Neural progenitor cell (in vitro differentiated cells): Measurements from ENCODE around the gene MEF2D. TPM values are rescaled to one million over a fixed set of nuclear protein-coding genes. Genes with fewer than 3 reads are reported as not detected.
A peak's percentile ranks its signal among the peaks of the same experiment; 100 is the strongest.

ENCODE experiments used
- DNase-seq: peaks from one replicate; pipeline ENCODE4 v3.0.0-alpha.2; 2016; ENCODE audit warnings: low spot score
- H2AFZ ChIP-seq: fragments of 200-600 bp; sonication (generic); replicated peaks from 2 replicates; pipeline ENCODE4 v1.6.1; 2016; ENCODE audit warnings: antibody characterized with exemption
- H3F3A ChIP-seq: fragments of 200-600 bp; sonication (generic); 2 replicates; pipeline ENCODE4 v1.6.1; 2016; ENCODE audit warnings: antibody characterized with exemption, low read depth
- H3K27ac ChIP-seq: fragments of 200-600 bp; sonication (generic); 2 replicates; pipeline ENCODE4 v1.5.1; 2016; ENCODE audit warnings: mild to moderate bottlenecking
- H3K27me3 ChIP-seq: fragments of 200-600 bp; sonication (generic); 2 replicates; pipeline ENCODE4 v1.6.1; 2016; ENCODE audit warnings: mild to moderate bottlenecking, moderate library complexity
- H3K36me3 ChIP-seq: fragments of 200-600 bp; sonication (generic); 2 replicates; pipeline ENCODE4 v1.5.1; 2016
- H3K4me1 ChIP-seq: fragments of 200-600 bp; sonication (generic); 2 replicates; pipeline ENCODE4 v1.6.1; 2016; ENCODE audit warnings: mixed run types
- H3K4me2 ChIP-seq: fragments of 200-600 bp; sonication (generic); 2 replicates; pipeline ENCODE4 v1.6.1; 2016
- H3K4me3 ChIP-seq: fragments of 200-600 bp; sonication (generic); 2 replicates; pipeline ENCODE4 v1.5.1; 2016
- H3K79me2 ChIP-seq: fragments of 200-600 bp; sonication (generic); 2 replicates; pipeline ENCODE4 v1.6.1; 2016; ENCODE audit warnings: low read depth
- H3K9ac ChIP-seq: fragments of 200-600 bp; sonication (generic); 2 replicates; pipeline ENCODE4 v1.6.1; 2016
- H3K9me3 ChIP-seq: fragments of 200-600 bp; sonication (generic); 2 replicates; pipeline ENCODE4 v1.5.1; 2016; ENCODE audit warnings: low read depth
- H4K20me1 ChIP-seq: fragments of 200-600 bp; sonication (generic); 2 replicates; pipeline ENCODE4 v1.6.1; 2016; ENCODE audit warnings: low read depth
- H3K27ac Mint-ChIP-seq: 3 replicates; pipeline ENCODE4 v1.8.0; 2021; ENCODE audit warnings: mixed read lengths
- H3K27me3 Mint-ChIP-seq: 2 replicates; pipeline ENCODE4 v1.8.0; 2022; ENCODE audit warnings: low read depth, mild to moderate bottlenecking, inconsistent platforms, moderate library complexity, mixed read lengths; ENCODE audit not compliant: insufficient read depth
- H3K36me3 Mint-ChIP-seq: 3 replicates; pipeline ENCODE4 v1.8.0; 2021; ENCODE audit warnings: mixed read lengths
- H3K4me1 Mint-ChIP-seq: 3 replicates; pipeline ENCODE4 v1.8.0; 2021; ENCODE audit warnings: mixed read lengths
- H3K4me3 Mint-ChIP-seq: 3 replicates; pipeline ENCODE4 v1.8.0; 2021; ENCODE audit warnings: mild to moderate bottlenecking, moderate library complexity, mixed read lengths
- H3K9me3 Mint-ChIP-seq: 3 replicates; pipeline ENCODE4 v1.8.0; 2020; ENCODE audit warnings: mixed read lengths
- CTCF ChIP-seq: fragments of 200-600 bp; sonication (generic); IDR thresholded peaks from 2 replicates; pipeline ENCODE4 v1.5.1; 2017; ENCODE audit warnings: antibody characterized with exemption, mild to moderate bottlenecking
- EZH2 ChIP-seq: fragments of 200-600 bp; sonication (generic); IDR thresholded peaks from 2 replicates; pipeline ENCODE4 v1.6.1; 2017; ENCODE audit warnings: antibody characterized with exemption, mild to moderate bottlenecking, moderate library complexity
- EZH2phosphoT487 ChIP-seq: fragments of 200-600 bp; sonication (generic); IDR thresholded peaks from 2 replicates; pipeline ENCODE4 v1.6.1; 2017; ENCODE audit warnings: antibody characterized with exemption
- total RNA-seq: library from RNA; depleted of rRNA; stranded (reverse); fragments of >200 nt; gene quantifications from 2 replicates; pipeline ENCODE4 v1.2.3, GENCODE V29; 2015; ENCODE audit warnings: low replicate concordance

Gene MEF2D
- total RNA-seq, 1 donor from 2014 or later = 1.8 TPM

- H3K4me1 Mint-ChIP-seq = peaks cover 11% of the 10 kb centered on the region
- Histone ChIP-seq H3F3A (peaks cover 22% of the 10 kb centered on the region), H4K20me1 (no peaks in the 10 kb centered on the region), H3K9me3 (no peaks in the 10 kb centered on the region), H3K79me2 (no peaks in the 10 kb centered on the region), H3K27me3 (no peaks in the 10 kb centered on the region), H3K36me3 (no peaks in the 10 kb centered on the region), H3K4me3 (no peak overlapping the region), H3K4me2 (no peak overlapping the region), H3K9ac (no peak overlapping the region), H3K4me1 (no peaks in the 10 kb centered on the region), H3K27ac (no peak overlapping the region), H2AFZ (no peak overlapping the region)
- no peaks in the 10 kb centered on the region for H3K36me3 Mint-ChIP-seq
- peak overlapping the region; percentile 93 for H3K4me3 Mint-ChIP-seq
- H3K9me3 Mint-ChIP-seq = no peaks in the 10 kb centered on the region
- TF ChIP-seq EZH2phosphoT487 = no peak
- H3K27ac Mint-ChIP-seq = no peak overlapping the region
- no peak for DNase-seq
- peaks cover 9% of the 10 kb centered on the region for H3K27me3 Mint-ChIP-seq
These were observed 42.4 kb downstream of the MEF2D start for GRCh38 chr1:156458181-156458503.

GRCh38 chr1:156456625-156457465 lies 43.7 kb downstream of the MEF2D start:
- peak overlapping the region; percentile 73 for H3K4me2 ChIP-seq
- H3K4me1 ChIP-seq = no peaks in the 10 kb centered on the region
- no peaks in the 10 kb centered on the region for H3K79me2 ChIP-seq
- H3K9me3 ChIP-seq = no peaks in the 10 kb centered on the region
- TF ChIP-seq EZH2 = no peak
- no peak for TF ChIP-seq EZH2phosphoT487
- TF ChIP-seq CTCF = no peak
- Mint-ChIP-seq H3K4me1 (peaks cover 11% of the 10 kb centered on the region), H3K4me3 (peak overlapping the region; percentile 93), H3K27me3 (peaks cover 9% of the 10 kb centered on the region), H3K36me3 (no peaks in the 10 kb centered on the region), H3K27ac (peak overlapping the region; percentile 91), H3K9me3 (no peaks in the 10 kb centered on the region)
- peak overlapping the region; percentile 58 for H3K27ac ChIP-seq
- peaks cover 22% of the 10 kb centered on the region for H3F3A ChIP-seq
- H3K27me3 ChIP-seq = peaks cover 5% of the 10 kb centered on the region
- DNase-seq = peak; percentile 98
- H3K9ac ChIP-seq = no peak overlapping the region
- peak overlapping the region; percentile 37 for H2AFZ ChIP-seq
- no peaks in the 10 kb centered on the region for H3K36me3 ChIP-seq
- no peaks in the 10 kb centered on the region for H4K20me1 ChIP-seq
- peak overlapping the region; percentile 51 for H3K4me3 ChIP-seq

- Histone ChIP-seq H4K20me1 (no peaks in the 10 kb centered on the region), H3K9ac (no peak overlapping the region), H3K27ac (no peak overlapping the region), H3K4me1 (no peaks in the 10 kb centered on the region), H3K9me3 (no peaks in the 10 kb centered on the region), H3F3A (peaks cover 22% of the 10 kb centered on the region), H2AFZ (no peak overlapping the region), H3K27me3 (peaks cover 19% of the 10 kb centered on the region), H3K4me3 (no peak overlapping the region), H3K4me2 (no peak overlapping the region), H3K79me2 (no peaks in the 10 kb centered on the region), H3K36me3 (no peaks in the 10 kb centered on the region)
- peak overlapping the region; percentile 15 for H3K4me3 Mint-ChIP-seq
- DNase-seq = no peak
- peaks cover 12% of the 10 kb centered on the region for H3K27me3 Mint-ChIP-seq
- H3K4me1 Mint-ChIP-seq = peaks cover 11% of the 10 kb centered on the region
- TF ChIP-seq CTCF (no peak), EZH2 (no peak), EZH2phosphoT487 (no peak)
- H3K36me3 Mint-ChIP-seq = no peaks in the 10 kb centered on the region
- H3K27ac Mint-ChIP-seq = no peak overlapping the region
- no peaks in the 10 kb centered on the region for H3K9me3 Mint-ChIP-seq
These were observed 45.2 kb downstream of the MEF2D start for GRCh38 chr1:156455362-156455761.

GRCh38 chr1:156452907-156453306 lies 47.7 kb downstream of the MEF2D start:
- Histone ChIP-seq H3K79me2 (no peaks in the 10 kb centered on the region), H3K36me3 (no peaks in the 10 kb centered on the region), H3K4me2 (no peak overlapping the region), H3K9me3 (no peaks in the 10 kb centered on the region), H3K27ac (no peak overlapping the region), H3K9ac (no peak overlapping the region), H3K27me3 (peaks cover 43% of the 10 kb centered on the region), H2AFZ (no peak overlapping the region), H4K20me1 (no peaks in the 10 kb centered on the region), H3K4me1 (no peaks in the 10 kb centered on the region), H3K4me3 (no peak overlapping the region), H3F3A (peaks cover 18% of the 10 kb centered on the region)
- Mint-ChIP-seq H3K27me3 (peaks cover 18% of the 10 kb centered on the region), H3K9me3 (no peaks in the 10 kb centered on the region), H3K4me1 (peaks cover 11% of the 10 kb centered on the region), H3K27ac (no peak overlapping the region), H3K4me3 (no peak overlapping the region), H3K36me3 (no peaks in the 10 kb centered on the region)
- no peak for DNase-seq
- TF ChIP-seq EZH2 = no peak
- TF ChIP-seq EZH2phosphoT487 = no peak
- no peak for TF ChIP-seq CTCF
